Heart right ventricle (tissue), 16 donors: Measurements from ENCODE around the gene DCDC2B. TPM values are rescaled to one million over a fixed set of nuclear protein-coding genes. Genes with fewer than 3 reads are reported as not detected.

Experiments used
- ATAC-seq, 8 donors: fragments of 200-7000 bp; cut with Tn5 transposase; one replicate each; pipeline ENCODE4 v1.9.1; 2020; ENCODE audit warnings: mild to moderate bottlenecking in 8 of 8, moderate library complexity in 8 of 8, moderate number of reproducible peaks in 1 of 8
- DNase-seq, 2 donors: peaks; one replicate each; pipeline ENCODE4 v3.0.0-alpha.2; 2020
- H3K27ac ChIP-seq, 10 donors: fragments of 200-600 bp; sonication (generic) in 2 of 10; one replicate each; pipeline versions ENCODE4 v1.5.0 to v1.8.0; 2020 to 2022; ENCODE audit warnings: mild to moderate bottlenecking in 3 of 10
- H3K27me3 ChIP-seq, 7 donors: fragments of 200-600 bp; one replicate each; pipeline ENCODE4 v1.8.0; 2021 to 2022; ENCODE audit warnings: mild to moderate bottlenecking in 2 of 7
- H3K36me3 ChIP-seq, 9 donors: fragments of 200-600 bp; sonication (generic) in 1 of 9; one replicate each; pipeline versions ENCODE4 v1.5.0 to v1.8.0; 2020 to 2022; ENCODE audit warnings: mild to moderate bottlenecking in 2 of 9
- H3K4me1 ChIP-seq, 9 donors: fragments of 200-600 bp; sonication (generic) in 1 of 9; one replicate each; pipeline versions ENCODE4 v1.5.0 to v1.8.0; 2020 to 2022; ENCODE audit warnings: mild to moderate bottlenecking in 4 of 9
- H3K4me3 ChIP-seq, 10 donors: fragments of 200-600 bp; sonication (generic) in 2 of 10; one replicate each; pipeline versions ENCODE4 v1.5.0 to v1.8.0; 2020 to 2022; ENCODE audit warnings: mild to moderate bottlenecking in 7 of 10, moderate library complexity in 2 of 10
- H3K9me3 ChIP-seq, 11 donors: fragments of 200-600 bp in 10 of 11; sonication (generic) in 2 of 11; one replicate each; pipeline versions ENCODE4 v1.5.0 to v1.8.0; 2013 to 2022; ENCODE audit warnings: mild to moderate bottlenecking in 2 of 11, control low read depth in 1 of 11, moderate library complexity in 1 of 11
- CTCF ChIP-seq, 9 donors: fragments of 200-600 bp; sonication (generic) in 2 of 9; IDR thresholded peaks; one replicate each; pipeline versions ENCODE4 v1.5.0 to v1.8.0; 2021 to 2022; ENCODE audit warnings: antibody characterized with exemption in 9 of 9, mild to moderate bottlenecking in 5 of 9, moderate library complexity in 1 of 9
- WGBS, 2 donors: extraction: QIAGEN DNeasy Blood & Tissue Kit; methylation state at CpG; one replicate each; pipeline ENCODE4 v1.1.7; 2013; ENCODE audit warnings: inconsistent platforms in 1 of 2; 5-methylcytosine and 5-hydroxymethylcytosine counted together
- intact Hi-C, 10 donors: fragments of 100-400 bp; cut with DNase I; formaldehyde crosslinking; loops; one replicate each; pipeline versions ENCODE4 v1.11.1 to v1.14.2; 2022
- polyA plus RNA-seq, 2 donors: library from polyadenylated mRNA; stranded (reverse); fragments of 200-250 nt; gene quantifications; one replicate each; pipeline ENCODE4 v1.2.3, GENCODE V29; 2013
- total RNA-seq, 10 donors: library from RNA; stranded (reverse); fragmentation: NEBNext Ultra II Directional in 3 of 10; extraction: Animal tissue kit (Norgen Biotek cat#: 25700) in 3 of 10; gene quantifications; one replicate each; pipeline versions ENCODE4 v1.2.1 to v1.2.4, GENCODE V29; 2021 to 2023
- donor health status: Arrhythmogenic right ventricular cardiomyopathy.
- donor health status: ischemic (EF 13 %, LVEDD 7.1; RV severe dilation, severe dysfunction).
- donor health status: healthy with polysubstance abuse.
- donor health status: DM: no; HTN: yes; CAD: no.
- donor health status: DM: no; HTN: no; CAD: no.
- donor health status: ischemic (EF 25% LVEDD 6.9; RV normal size, moderate dysfunction).
- donor health status: ischemic (EF 25% LVEDD 5.7; RV mildly dilated, moderate dysfunction).
- donor health status: healthy.
- donor health status: DM: yes; HTN: yes; CAD: no.
- donor health status: Ischemic cardiomyopathy.
- donor health status: ischemic (EF 35%, LVEDD 5.7; RV mildly dilated, moderate dysfunction).
- donor health status: nonischemic (EF 11% LVEDD 7.7; RV severe dilation, severe dysfunction).
- donor health status: DM: yes; HTN: yes; CAD: no.
- donor health status: PGD.
- donor health status: ischemic (EF 29% LVEDD 5.4; RV normal size, mild dysfunction).
- donor health status: nonischemic (EF 23%, LVEDD 6.1; RV moderate dilation, normal function).

The DCDC2B gene
- total and polyA plus RNA-seq, 12 donors = not detected

- ATAC-seq = peak; percentile 91 to 97 (median 96)
These were observed 13.3 kb downstream of the DCDC2B start, which contains the start of the genes EIF3I and TMEM234 for GRCh38 chr1:32221980-32222755. TSS of gene EIF3I (plus strand) at chr1:32222407. CDS start at chr1:32222442, 35 bp downstream. TSS of gene TMEM234 (minus strand) at chr1:32222353. CDS start at chr1:32222322, 31 bp downstream.

DNA sequence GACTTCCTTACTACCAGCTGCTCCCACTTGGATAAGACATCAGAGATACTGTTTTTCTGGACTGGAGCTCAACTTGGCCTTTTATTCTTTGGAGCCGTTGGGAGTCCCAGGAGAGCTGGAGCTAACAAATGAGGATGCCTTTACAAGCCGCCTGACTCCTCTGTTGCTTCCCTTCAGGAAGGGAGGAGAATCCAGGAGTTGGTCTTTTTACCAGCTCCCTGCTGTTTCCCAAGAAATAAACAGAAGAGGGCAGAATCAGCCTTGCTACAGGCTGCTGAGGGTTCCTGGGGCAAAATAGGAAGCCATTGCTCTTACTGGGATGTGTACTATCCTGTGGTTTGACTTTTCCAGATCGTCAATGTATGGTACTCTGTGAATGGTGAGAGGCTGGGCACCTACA is 14.8 kb downstream of the DCDC2B start:
- Histone ChIP-seq H3K27me3 (no peaks in the 10 kb centered on the region), H3K4me1 (peaks cover 5 to 36% (median 28%) of the 10 kb centered on the region in 9 donors), H3K9me3 (no peaks in the 10 kb centered on the region), H3K27ac (peak overlapping the region in 8 of 10 donors; percentile 76 to 95 (median 92)), H3K36me3 (peaks cover 0 to 72% (median 31%) of the 10 kb centered on the region in 9 donors), H3K4me3 (peak overlapping the region in 4 of 10 donors; percentile 77 to 84 (median 82))
- peak in 2 of 8 donors; percentile 22 to 41 for ATAC-seq
- peak in 4 of 9 donors; percentile 17 to 34 (median 30) for TF ChIP-seq CTCF (IDR thresholded peaks at IDR 0.05)
- WGBS, 2 donors = 56 to 65% methylated on average over 3 of the region's 3 CpGs
- DNase-seq = no peak
- intact Hi-C loops = loop anchor here in 6 of 10 donors (5.0 to 10.0 kb wide), 3 partner anchors 89 to 101 kb away; no protein-coding TSS in a partner anchor

More at GRCh38 chr1:32221980-32222755, 13.3 kb downstream of the DCDC2B start, which contains the start of the genes EIF3I and TMEM234:
- H3K9me3 ChIP-seq = no peaks in the 10 kb centered on the region
- 0% methylated on average over 46 of the region's 46 CpGs for WGBS, 2 donors
- no peaks in the 10 kb centered on the region for H3K27me3 ChIP-seq
- intact Hi-C loops = loop anchor here in 6 of 10 donors (5.0 to 10.0 kb wide), 3 partner anchors 90 to 103 kb away; no protein-coding TSS in a partner anchor
- peak; percentile 88 to 95 for DNase-seq
- no peak for TF ChIP-seq CTCF (IDR thresholded peaks at IDR 0.05)
- H3K27ac ChIP-seq = peak within 1 kb of the TSS; percentile 69 to 95 (median 90)
- H3K36me3 ChIP-seq = peaks cover 0 to 72% (median 20%) of the 10 kb centered on the region in 9 donors
- peak within 1 kb of the TSS; percentile 65 to 94 (median 84) for H3K4me3 ChIP-seq
- H3K4me1 ChIP-seq = peaks cover 5 to 36% (median 28%) of the 10 kb centered on the region in 9 donors

DNA sequence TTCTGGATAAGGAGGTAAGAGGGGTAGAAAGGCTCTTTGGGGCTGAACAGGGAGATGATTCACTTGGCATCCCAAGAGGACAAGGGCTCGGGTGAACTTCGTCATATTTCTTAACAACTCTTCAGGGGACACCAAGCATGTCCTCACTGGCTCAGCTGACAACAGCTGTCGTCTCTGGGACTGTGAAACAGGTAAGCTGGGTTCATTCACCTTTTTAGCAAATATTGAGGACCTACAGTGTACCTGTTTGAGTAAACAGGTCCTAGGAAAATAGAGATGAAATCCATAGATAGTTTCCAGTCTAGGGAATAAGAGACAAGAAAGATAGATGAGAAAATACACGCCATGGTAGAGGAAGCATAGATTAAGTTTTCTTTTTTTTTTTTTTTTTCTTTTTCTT is 15.4 kb downstream of the DCDC2B start:
- intact Hi-C loops = loop anchor here in 6 of 10 donors (5.0 to 10.0 kb wide), 3 partner anchors 88 to 101 kb away; no protein-coding TSS in a partner anchor
- TF ChIP-seq CTCF (IDR thresholded peaks at IDR 0.05) = no peak
- ATAC-seq (no peak), DNase-seq (no peak)
- Histone ChIP-seq H3K36me3 (peaks cover 0 to 72% (median 37%) of the 10 kb centered on the region in 9 donors), H3K4me3 (peak overlapping the region in 1 of 10 donors; percentile 80), H3K27me3 (no peaks in the 10 kb centered on the region), H3K27ac (peak overlapping the region in 3 of 10 donors; percentile 91 to 93 (median 92)), H3K9me3 (no peaks in the 10 kb centered on the region), H3K4me1 (peaks cover 5 to 36% (median 28%) of the 10 kb centered on the region in 9 donors)
- 85 to 88% methylated on average over 4 of the region's 4 CpGs for WGBS, 2 donors

GRCh38 chr1:32228771-32229170 is 19.9 kb downstream of the DCDC2B start:
- Histone ChIP-seq H3K36me3 (peaks cover 0 to 100% (median 62%) of the 10 kb centered on the region in 9 donors), H3K4me1 (peaks cover 0 to 8% (median 5%) of the 10 kb centered on the region in 9 donors), H3K9me3 (no peaks in the 10 kb centered on the region), H3K4me3 (no peak overlapping the region), H3K27me3 (no peaks in the 10 kb centered on the region), H3K27ac (no peak overlapping the region)
- ATAC-seq (no peak), DNase-seq (no peak)
- TF ChIP-seq CTCF (IDR thresholded peaks at IDR 0.05) = no peak
- WGBS, 2 donors = 82 to 84% methylated on average over 3 of the region's 3 CpGs
- intact Hi-C loops = loop anchor here in 1 of 10 donors (10.0 kb wide), 1 partner anchor 96 kb away; no protein-coding TSS in a partner anchor
